GM12874 (cell line): ENCODE data around the gene FLT4.

Experiments
- CTCF ChIP-seq: IDR thresholded peaks from 2 replicates; pipeline ENCODE4 v1.5.1; 2011; ENCODE audit warnings: low read depth, mild to moderate bottlenecking, control low read depth, low read length, moderate library complexity; ENCODE audit not compliant: insufficient read depth

Gene FLT4

GRCh38 chr5:180605554-180606214, 43.7 kb downstream of the FLT4 start:
- TF ChIP-seq CTCF = peak; percentile 80

GRCh38 chr5:180604271-180604670, 45.1 kb downstream of the FLT4 start:
- no peak for TF ChIP-seq CTCF

GRCh38 chr5:180603076-180603594, 46.3 kb downstream of the FLT4 start:
- TF ChIP-seq CTCF = no peak

- no peak for TF ChIP-seq CTCF
Measured at GRCh38 chr5:180602481-180603075, 46.8 kb downstream of the FLT4 start.

- no peak for TF ChIP-seq CTCF
Measured at GRCh38 chr5:180601591-180602480, 47.6 kb downstream of the FLT4 start.

- no peak for TF ChIP-seq CTCF
Measured at GRCh38 chr5:180600554-180601041, 48.8 kb downstream of the FLT4 start.
